Right ventricle myocardium superior (tissue), 1 donor: ENCODE measurements around the gene ANKRD44. TPM values are rescaled to one million over a fixed set of nuclear protein-coding genes. Genes with fewer than 3 reads are reported as not detected.
A peak's percentile ranks its signal among the peaks of the same experiment; 100 is the strongest.

Experiments used
- ATAC-seq: fragments of 200-7000 bp; cut with Tn5 transposase; one replicate; pipeline ENCODE4 v1.9.1; 2020; ENCODE audit warnings: mild to moderate bottlenecking; ENCODE audit not compliant: poor library complexity
- DNase-seq: peaks from one replicate; pipeline ENCODE4 v3.0.0-alpha.2; 2020
- intact Hi-C: fragments of 100-400 bp; cut with DNase I; formaldehyde crosslinking; loops from one replicate; pipeline ENCODE4 v1.11.2; 2022
- total RNA-seq: library from RNA; stranded (reverse); fragmentation: NEBNext Ultra II Directional; extraction: Animal tissue kit (Norgen Biotek cat#: 25700); gene quantifications from one replicate; pipeline ENCODE4 v1.2.1, GENCODE V29; 2021
- donor health status: DM: no; HTN: yes; CAD: no; lungs with severe emphysema.

The ANKRD44 gene
- total RNA-seq, 1 donor from 2014 or later, result 7.4 TPM

DNA sequence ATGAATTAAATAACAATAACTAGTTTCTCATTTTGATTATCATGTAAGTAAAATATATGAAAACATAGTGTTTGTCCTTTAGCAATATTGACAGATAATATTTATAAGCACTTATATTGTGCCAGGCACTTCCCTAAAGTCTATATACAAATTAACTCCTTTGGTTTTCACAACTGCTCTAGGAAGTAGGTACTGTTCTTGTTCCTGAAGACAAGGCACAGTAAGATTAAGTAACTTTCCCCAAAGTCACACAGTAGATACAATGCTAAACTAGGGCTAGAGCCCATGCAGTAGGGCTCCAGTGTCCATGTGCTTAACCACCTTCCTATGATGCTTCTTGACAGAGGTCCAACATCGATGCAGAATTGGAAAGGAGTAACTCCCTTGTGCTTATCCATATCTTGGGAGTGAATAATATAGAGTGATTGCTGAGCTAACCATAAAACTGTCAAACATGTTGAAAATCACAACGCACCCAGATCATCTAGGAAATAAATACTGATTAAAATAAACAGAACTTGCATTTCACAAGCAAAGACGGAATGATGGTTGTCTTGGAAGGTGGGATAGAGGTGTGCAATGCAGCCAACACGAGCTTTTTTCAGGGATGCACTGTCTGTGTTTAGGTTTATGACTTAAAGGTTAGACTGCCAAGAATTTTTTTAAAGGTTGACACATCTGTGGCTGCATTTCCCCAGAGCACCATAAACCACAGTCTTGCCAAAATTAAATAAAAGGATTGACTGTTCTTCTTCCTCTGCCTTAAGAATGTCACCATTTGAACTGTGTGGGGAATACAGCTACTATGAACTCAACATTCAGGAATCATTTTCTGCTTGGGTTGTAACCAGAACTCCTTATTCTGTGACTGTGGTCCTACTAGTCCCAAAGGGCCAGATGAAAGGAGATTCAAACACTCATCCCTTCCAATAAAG is 80.8 kb downstream of the ANKRD44 start:
- intact Hi-C loops, result no loop called here
- ATAC-seq, result peak; percentile 48
- DNase-seq, result no peak

DNA sequence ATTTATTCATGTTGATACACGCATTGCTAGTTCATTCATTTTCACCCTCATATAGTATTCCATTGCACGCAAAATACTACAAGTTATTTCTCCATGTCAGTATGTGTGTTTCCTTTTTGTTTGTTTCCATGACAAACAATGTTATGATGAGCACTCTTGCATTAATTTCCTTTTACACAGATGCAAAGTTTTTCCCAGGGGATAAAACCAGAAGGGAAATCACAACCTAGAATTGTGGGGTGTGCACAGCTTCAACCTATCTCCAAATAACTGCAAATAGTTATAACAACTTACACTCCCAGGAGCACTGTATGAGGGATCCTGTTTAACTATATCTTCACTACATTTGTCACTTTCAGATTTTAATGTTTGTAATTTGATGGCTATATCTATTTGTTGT is 87.1 kb downstream of the ANKRD44 start:
- intact Hi-C loops, result no loop called here
- DNase-seq (no peak), ATAC-seq (no peak)

DNA sequence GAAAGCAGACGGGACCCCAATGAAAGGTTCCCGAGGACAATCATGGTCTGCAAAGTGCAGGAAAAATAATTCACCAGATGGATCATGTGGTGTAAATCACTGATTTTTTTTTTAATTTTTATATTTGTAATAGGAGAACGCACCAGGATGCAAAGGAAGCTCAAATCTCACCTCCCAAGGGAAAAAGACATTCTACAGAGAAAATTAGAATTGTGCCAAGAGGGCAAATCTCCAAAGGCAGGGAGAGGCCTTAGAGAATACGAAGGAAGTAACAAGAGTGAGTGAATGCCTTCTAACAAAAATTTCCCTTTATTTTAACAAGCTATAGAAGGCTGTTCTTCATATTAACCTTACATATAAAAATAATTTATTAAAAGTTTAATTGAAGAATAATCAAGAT is 90.9 kb downstream of the ANKRD44 start:
- intact Hi-C loops, result no loop called here
- DNase-seq (no peak), ATAC-seq (no peak)

DNA sequence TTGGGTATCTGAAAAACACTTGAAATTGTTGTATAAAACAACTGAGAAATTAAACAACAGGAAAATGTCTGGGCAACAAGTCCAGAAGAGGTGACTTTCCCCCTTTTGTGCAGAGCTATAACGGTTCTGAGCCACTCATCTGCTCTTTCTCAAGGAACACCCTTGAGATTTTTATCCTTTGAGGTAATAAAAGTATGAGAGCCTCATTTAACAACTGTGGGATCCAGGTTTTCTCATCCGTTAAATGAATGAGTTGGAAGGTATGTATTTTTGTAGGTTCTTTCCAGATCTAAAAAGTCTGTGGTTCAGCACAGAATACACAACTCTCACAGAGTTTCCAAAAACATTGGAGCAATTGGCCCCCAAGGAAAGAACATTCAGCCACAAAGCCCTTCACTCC is 93.0 kb downstream of the ANKRD44 start:
- ATAC-seq (no peak), DNase-seq (no peak)
- intact Hi-C loops, result no loop called here

DNA sequence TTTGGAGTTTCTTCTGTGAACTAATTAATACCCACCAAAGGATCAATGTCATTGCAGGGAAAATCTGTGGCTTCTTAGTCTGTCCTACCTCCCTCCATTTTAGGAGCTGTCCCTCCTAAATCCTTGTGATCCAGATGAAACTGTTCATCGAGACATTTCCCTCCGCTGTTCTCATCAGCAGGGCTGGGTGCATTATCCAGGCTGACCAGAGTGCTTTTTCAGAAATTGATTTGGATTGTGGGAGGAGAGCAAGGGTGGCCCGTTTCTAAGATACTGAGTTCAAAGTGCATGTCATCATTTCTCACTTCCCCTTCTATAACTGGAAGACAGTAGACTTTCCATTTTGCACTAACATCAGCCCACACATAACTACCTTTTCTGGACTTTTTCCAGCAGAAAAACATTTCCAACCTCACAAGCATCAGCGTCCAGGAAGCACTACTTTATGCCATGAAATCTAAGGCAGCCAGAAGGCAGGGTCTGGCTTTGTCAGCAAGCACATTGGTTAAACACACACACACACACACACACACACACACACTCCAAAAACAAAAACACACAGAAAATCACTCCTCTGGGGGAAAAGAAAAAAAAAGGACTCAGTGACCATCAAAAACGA is 94.1 kb downstream of the ANKRD44 start:
- DNase-seq (no peak), ATAC-seq (peak; percentile 70)
- intact Hi-C loops, result no loop called here

DNA sequence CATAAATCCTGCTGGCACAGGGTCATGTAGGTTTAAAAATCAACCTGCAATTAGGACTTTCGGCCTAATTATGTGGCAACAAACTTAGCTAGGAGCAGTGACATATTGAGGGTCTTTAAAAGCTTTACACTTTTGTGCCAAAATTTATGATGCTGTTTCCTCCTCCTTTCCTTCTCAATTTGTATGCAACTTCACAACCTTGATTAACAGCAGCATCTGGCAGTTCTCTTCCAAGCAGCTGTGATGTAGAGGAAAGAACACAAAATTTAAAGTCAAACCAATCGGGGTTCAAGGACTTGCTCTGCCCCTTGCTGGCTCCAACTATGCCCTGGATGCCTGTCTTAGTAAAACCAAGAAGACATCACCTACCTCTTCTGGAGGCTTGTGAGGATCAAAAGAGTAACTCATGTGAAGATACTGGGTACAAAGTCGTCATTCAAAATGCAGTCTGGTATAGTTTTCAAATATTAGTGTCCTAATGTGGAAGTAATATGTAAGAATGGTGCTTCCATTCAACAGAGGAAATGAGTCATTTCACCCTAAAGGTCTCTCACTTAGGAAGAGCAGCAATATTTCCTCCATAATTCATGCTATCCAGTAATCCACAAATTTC is 94.7 kb downstream of the ANKRD44 start:
- DNase-seq, result no peak
- intact Hi-C loops, result no loop called here
- peak; percentile 41 for ATAC-seq

DNA sequence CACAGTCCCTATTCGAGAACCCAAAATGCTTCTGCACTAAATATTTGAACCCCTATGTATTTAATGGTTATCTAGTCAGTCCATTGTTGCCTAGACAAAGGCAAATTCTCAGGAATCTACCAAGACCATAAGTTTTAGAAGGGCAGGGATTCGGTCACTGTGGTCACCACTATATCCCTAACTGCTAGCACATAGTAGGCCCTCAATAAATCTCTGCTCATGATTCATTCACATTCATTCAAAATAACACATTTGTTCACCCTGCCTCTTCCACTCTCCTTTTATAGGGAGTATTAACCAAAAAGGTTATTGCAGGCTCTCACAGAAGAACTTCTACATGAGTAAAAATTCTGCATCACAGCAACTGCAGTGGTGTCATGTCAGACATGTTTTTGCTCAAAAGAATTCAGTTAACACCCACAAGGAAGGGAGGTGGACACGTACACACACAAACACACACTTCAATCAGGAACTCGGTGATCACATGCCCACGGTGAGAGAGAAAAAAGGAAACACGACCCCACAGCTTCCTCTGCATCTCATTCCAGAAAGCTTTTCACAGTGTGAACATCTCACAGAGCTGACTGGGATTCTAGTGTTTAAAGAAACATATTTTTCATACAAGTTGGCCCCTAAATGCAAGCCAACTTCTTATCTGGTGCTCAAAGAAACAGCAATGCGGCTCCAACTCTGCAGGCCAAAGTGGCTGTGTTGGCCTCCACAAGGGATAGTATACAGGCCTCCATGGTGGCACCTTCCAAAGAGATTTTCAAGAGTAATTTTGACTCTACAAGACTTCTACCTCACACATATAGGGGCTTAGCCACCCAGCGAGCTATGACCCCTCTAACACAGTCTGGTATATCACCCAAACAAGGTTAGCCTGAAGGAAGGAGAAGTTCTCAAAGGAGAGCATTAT is 98.0 kb downstream of the ANKRD44 start:
- intact Hi-C loops, result no loop called here
- DNase-seq (no peak), ATAC-seq (peak; percentile 40)

DNA sequence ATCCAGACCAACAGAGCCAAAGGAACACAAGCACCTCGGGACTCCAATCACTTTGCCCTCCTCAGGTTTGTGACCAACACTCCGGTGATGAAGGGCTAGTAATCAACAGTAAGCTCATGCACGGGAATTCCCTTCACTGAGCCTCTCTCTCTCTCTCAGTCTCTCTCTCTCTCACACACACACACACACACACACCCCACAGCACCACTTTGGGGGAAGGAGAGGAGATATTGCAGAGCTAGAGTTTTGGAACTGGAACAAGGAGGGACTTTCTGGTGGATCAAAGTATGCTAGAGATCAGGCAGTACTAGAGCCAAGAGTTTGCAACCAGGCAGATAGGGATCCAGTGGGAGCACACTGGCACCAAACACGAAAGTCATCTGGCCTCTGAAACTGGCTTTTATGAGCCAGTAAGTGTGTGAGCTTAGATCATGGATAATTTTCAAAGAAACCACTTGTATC is 98.7 kb downstream of the ANKRD44 start:
- intact Hi-C loops, result no loop called here
- peak; percentile 26 for ATAC-seq
- no peak for DNase-seq

DNA sequence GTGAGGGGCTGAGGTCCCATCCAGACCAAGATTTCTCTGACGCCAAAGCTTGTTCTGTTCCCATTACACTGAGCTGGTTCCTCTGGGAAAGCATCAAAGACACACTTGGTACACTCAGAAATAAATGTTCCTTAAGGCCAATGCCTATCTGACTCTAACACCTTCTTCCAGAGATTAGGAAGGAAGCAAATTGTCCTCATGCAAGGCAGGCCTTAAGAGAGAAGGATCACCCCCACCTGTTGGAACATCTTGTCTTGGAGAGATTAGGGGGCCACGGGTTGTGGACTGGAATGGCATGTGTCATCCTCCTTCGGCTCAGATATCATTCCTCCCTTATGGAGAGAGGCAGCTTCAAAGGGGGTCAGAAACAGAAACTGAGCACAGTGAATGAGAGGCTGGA is 100.2 kb downstream of the ANKRD44 start:
- ATAC-seq (no peak), DNase-seq (no peak)
- intact Hi-C loops, result no loop called here

DNA sequence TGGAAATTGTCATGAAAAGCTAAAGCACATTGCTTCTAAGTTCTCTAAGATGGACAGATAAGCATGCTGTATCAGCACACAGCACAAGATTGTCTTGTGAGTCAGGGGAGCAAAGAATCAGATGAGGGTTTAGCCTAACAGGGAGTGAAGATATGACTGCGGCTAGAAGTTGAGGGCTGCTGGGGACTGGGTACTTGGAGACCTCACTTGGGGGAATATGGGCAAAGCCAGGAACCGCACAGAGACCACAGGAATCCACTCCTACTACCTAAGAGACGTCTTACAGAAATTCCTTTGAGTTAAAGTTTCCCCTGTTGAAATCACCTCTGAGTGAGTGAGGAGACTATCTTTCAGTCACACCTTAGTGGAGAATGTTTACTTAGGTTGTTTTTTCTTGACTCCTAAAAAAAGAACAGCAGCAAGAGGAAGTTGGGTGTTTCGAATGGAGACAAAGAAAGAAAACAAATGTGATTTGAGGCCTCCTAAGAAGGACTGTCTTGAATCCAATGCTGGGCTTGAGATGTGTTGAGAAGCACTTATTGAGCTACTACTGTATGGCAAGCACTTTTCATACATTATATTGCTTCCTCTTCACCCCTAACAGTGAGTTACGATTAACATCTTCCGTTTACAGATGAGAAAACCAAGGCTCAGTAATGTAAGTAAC is 100.7 kb downstream of the ANKRD44 start:
- ATAC-seq (no peak), DNase-seq (no peak)
- intact Hi-C loops, result no loop called here

DNA sequence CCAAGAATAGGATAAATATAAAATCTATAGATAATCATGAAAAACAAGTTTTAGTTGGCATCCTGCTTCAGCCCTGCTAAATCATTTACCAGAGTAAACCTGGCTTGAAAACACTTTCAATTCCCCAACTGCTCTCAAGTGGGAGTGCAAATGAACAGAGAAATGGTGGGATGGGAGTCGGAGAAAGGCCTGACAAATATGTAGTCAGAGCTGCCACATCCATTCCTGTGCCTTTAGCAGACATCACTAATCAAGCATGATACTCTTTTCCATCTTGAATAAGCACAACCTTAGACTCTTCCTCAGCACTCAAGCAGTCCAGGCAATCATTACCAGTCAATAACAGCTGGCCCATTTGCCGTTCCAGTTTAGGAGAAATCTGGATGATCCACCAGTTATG is 101.3 kb downstream of the ANKRD44 start:
- DNase-seq (no peak), ATAC-seq (no peak)
- intact Hi-C loops, result no loop called here

DNA sequence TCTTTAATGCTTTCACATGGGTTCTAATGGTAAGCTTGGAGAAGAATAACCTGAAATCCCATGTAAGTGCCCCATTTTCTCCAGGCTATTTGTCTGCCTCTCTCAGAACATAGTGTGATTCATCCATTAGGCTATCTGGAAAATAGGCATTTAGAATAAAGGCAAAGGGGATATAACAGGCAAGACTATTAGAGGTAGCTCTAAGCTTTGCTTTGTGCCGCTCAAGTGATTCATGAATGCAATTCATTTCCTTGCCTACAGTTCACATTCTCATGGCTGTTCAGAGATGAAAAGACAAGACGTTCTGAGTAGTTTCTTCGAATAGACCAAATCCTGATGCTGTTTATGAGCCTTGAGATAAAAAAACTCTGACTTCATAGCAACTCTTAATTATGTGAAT is 101.7 kb downstream of the ANKRD44 start:
- no peak for DNase-seq
- intact Hi-C loops, result no loop called here
- no peak for ATAC-seq

DNA sequence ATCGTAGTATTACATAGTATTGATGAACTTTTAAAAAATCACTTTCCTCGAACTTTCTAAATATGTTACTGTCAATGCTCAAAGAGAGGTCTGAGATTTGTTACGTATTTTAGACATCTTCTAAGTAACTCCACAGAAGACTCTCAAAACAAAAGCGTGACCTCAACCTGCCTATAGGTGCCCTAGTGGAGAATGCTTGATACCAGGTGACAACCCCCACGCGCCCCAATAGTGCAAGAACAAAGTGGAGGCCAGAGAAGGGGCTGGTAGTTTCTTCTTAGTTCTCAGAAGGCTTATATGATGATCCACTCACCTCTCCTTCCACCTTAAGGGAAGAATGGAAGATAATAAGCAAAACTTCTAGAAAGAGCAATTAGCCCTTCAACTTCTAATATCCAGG is 102.6 kb downstream of the ANKRD44 start:
- ATAC-seq, result no peak
- intact Hi-C loops, result no loop called here
- DNase-seq, result no peak

DNA sequence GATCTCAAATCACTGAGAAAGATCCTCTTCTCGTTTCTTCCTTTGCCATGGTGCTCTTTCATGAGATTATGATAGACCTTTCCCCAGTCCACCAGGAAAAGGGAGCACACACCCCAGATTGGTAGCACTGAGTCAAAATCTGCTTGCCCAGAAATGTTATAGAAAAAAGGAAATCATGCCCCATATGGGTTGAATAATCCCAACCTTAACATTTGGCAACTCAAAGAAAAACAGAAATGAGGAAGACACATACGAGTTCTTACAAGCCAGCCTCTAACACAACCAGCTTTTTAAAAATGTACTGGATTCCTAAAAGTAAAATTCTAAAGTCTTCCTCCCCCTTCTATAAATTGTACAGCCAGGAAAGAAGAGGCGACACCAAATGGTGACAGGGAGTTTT is 103.0 kb downstream of the ANKRD44 start:
- intact Hi-C loops, result no loop called here
- no peak for DNase-seq
- no peak for ATAC-seq

DNA sequence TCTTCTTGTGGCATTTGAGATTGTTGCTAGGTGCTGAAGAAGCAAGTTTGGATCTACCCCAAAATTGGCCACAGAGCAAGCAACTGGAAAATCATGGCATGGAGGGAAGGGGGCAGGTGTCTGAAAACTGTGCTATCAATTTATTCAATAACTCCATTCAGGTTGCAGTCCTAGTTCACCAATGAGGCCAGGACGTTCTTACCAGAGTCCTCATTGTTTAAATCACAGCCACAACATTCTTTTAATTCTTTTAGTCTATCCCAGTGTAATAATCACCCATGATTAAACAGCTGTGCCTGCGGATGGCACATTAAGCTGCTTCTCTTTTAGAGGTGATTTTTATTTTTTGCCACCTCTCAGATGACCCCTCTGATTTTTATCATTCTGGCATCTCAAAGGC is 103.5 kb downstream of the ANKRD44 start:
- intact Hi-C loops, result no loop called here
- ATAC-seq (no peak), DNase-seq (no peak)

DNA sequence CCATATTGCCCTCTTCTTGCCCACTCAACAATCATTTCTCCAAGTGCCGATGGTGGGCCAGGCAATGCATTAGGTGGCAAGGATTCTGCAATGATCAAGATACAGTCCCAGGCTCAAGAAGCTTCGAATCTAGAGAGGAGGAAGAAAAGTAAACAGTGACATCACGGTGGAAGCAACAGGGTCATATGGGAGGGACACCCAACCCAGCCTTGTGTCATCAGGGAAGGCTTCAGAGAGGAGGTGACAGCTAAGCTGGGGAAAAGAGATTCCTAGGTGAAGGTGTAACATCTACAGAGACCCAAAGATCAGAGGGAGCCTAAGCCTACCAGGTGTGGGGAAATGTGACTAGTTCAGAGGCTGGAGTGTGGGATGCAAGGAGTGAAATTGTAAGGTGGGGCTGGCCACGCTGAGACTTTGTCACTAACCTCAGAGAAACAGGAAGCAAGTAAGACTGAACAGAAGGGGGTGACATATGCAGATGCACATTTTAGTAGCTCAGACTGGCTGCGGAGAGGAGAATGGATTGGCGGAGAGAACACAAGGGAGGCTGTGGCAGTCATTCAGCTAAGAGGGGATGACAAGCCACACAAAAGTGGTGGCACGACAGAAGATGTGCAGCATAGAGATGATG is 104.9 kb downstream of the ANKRD44 start:
- ATAC-seq (no peak), DNase-seq (no peak)
- intact Hi-C loops, result no loop called here

DNA sequence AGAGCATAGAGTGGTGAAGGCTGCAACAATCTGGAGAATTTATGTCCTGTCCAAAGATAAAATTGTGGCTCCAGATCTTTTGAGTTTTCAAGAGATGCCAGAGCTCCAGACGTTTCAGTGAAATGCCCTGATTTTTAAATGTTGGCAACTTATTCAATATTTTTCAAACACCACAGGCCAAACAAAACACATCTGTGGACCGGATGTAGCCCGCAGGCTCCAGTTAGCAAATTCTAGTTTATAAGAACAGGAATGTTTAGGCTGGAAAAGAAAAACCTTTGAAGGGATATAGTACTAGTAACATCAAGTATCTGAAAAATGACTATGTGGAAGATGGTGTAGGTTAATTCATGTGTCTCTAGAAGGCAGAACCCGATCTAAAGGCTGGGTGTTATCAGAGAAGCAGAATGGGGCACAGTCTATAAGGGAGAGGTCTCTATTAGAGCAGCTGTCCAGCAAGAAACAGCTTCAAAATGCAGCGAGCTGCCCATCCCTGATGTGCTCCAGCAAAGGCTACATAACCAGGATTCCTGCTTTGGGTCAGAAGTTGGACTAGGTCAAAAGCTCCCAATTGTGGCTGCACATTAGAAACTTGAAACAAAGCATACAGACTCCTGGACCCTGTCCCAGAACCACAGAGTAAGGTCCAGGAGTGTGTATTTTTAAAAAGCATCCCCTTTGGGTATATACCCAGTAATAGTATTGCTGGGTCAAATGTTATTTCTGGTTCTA is 105.9 kb downstream of the ANKRD44 start:
- intact Hi-C loops, result no loop called here
- peak; percentile 25 for ATAC-seq
- no peak for DNase-seq
